Erythroblast (primary cell): ENCODE results near the gene LARGE1.

Source experiments
- GATA1 ChIP-seq: IDR thresholded peaks from 2 replicates; pipeline ENCODE4 v1.6.1; 2011; ENCODE audit warnings: low read depth, mild to moderate bottlenecking, control low read depth, low read length, moderate library complexity
- POLR2A ChIP-seq: IDR thresholded peaks from 2 replicates; pipeline ENCODE4 v1.6.1; 2011; ENCODE audit warnings: mild to moderate bottlenecking, low read length

- TF ChIP-seq POLR2A (no peak), GATA1 (no peak)
Measured at GRCh38 chr22:33737662-33738061, 182.6 kb downstream of the LARGE1 start.
